ENCODE results near the gene ZFYVE16.
"Not testable (repeated sequence)": the region's sequence is repeated elsewhere in the genome, so short reads cannot be mapped to it uniquely, and the experiment has no call there.

The ZFYVE16 gene

DNA sequence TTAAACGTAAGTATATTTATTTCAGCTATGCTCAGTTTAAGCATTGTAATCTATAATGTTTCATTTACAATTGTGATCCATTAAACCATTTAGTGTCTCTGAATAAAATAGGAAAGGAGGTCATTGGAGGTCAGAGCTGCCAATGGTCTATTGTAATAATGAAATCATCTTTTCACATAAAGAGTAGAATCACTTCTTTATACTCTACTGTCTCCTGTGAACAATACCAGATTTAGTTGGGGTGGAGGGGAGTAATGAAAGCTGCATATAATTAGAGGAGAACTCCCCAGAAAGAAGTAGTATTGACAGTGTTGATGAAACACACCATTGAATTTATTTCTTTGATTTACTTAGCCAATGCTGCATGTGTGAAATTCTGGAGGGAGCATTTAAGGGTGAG, 35.1 kb upstream of the ZFYVE16 start:
- no peak overlapping the region for H3K4me3 ChIP-seq (ENCODE audit: low read length)
- TF ChIP-seq, protein P1, sequence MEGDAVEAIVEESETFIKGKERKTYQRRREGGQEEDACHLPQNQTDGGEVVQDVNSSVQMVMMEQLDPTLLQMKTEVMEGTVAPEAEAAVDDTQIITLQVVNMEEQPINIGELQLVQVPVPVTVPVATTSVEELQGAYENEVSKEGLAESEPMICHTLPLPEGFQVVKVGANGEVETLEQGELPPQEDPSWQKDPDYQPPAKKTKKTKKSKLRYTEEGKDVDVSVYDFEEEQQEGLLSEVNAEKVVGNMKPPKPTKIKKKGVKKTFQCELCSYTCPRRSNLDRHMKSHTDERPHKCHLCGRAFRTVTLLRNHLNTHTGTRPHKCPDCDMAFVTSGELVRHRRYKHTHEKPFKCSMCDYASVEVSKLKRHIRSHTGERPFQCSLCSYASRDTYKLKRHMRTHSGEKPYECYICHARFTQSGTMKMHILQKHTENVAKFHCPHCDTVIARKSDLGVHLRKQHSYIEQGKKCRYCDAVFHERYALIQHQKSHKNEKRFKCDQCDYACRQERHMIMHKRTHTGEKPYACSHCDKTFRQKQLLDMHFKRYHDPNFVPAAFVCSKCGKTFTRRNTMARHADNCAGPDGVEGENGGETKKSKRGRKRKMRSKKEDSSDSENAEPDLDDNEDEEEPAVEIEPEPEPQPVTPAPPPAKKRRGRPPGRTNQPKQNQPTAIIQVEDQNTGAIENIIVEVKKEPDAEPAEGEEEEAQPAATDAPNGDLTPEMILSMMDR (conservative IDR thresholded peaks at IDR 0.05; ENCODE audit: low read depth, low read length), result no peak
- no peak for DNase-seq (ENCODE audit: low read depth)

DNA sequence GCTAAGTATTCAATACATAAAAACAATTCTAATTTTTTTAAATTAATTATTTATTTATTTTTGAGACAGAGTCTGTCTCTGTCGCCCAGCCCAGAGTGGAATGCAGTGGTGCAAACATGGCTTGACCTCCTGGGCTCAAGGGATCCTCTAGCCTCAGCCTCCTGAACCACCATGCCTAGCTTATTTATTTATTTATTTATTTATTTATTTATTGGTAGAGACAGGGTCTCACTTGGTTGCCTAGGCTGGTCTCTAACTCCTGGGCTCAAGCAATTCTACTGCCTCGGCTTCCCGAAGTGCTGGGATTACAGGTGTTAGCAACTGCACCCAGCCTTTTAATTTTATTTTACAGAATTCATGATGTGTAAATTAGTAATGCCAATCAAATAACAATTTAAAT, 33.7 kb upstream of the ZFYVE16 start:
- TF ChIP-seq, protein P1 (conservative IDR thresholded peaks at IDR 0.05; ENCODE audit: low read depth, low read length), result no peak
- no peak for DNase-seq (ENCODE audit: low read depth)
- H3K4me3 ChIP-seq (ENCODE audit: low read length), result no peak overlapping the region

- no peak overlapping the region for H3K4me3 ChIP-seq (ENCODE audit: low read length)
- TF ChIP-seq, protein P1 (conservative IDR thresholded peaks at IDR 0.05; ENCODE audit: low read depth, low read length), result no peak
- no peak for DNase-seq (ENCODE audit: low read depth)
Measured at GRCh38 chr5:80376557-80376956, 31.3 kb upstream of the ZFYVE16 start.

DNA sequence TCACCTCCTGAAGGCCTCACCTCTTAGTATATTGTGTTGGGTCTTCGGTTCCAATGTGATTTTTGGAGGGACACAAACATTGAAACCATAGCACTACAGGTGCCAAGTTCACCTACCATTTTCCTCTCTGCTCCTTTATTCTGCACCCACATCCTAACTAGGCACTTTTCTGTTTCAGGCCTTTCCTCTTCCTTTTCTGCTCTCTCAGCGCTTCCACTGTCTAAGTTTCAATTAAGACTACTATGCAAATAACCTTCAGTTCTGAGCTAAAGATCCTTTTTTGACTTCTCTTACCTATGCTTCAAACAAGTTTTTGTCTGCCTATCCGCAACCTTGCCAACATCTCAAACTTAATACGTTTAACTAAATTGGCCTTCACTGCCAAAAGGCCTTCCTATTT, 25.4 kb upstream of the ZFYVE16 start:
- H3K4me3 ChIP-seq (ENCODE audit: low read length), result no peak overlapping the region
- TF ChIP-seq, protein P1 (conservative IDR thresholded peaks at IDR 0.05; ENCODE audit: low read depth, low read length), result no peak
- no peak for DNase-seq (ENCODE audit: low read depth)

DNA sequence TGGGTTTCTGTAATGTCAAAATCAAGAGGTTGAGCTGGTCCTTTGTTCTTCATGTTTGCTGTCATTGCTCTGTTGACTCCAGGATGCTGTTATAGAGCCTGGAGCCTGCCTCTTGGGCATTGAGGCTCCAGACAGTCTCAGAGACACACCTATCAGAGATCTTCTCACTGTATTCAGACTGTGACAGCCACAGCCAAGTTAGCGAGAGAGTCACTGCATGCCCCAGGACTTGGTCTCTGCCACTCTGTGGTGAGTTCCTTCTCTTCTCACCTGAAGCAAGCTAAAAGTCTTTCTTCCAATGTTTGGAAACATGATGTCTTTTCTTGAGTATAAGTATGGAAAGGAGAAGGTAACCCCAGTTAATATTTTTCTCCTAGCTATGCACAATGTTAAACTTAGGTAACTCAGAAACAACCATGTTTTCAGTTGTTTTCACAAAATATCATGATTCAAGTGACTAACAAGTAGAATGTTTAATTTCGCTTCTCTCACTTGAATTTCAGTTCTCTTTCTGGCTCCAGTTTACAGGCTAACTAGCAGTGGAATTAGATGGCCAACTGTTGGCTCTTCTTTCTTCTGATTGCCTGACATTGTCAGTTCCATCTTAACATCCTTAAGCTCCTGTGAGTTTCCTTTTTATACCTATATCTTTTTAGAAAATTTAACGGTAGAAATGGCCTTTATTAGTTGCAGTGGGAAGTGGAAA, 20.6 kb upstream of the ZFYVE16 start:
- DNase-seq (ENCODE audit: low read depth), result no peak
- TF ChIP-seq, protein P1 (conservative IDR thresholded peaks at IDR 0.05; ENCODE audit: low read depth, low read length), result no peak
- H3K4me3 ChIP-seq (ENCODE audit: low read length), result no peak overlapping the region

DNA sequence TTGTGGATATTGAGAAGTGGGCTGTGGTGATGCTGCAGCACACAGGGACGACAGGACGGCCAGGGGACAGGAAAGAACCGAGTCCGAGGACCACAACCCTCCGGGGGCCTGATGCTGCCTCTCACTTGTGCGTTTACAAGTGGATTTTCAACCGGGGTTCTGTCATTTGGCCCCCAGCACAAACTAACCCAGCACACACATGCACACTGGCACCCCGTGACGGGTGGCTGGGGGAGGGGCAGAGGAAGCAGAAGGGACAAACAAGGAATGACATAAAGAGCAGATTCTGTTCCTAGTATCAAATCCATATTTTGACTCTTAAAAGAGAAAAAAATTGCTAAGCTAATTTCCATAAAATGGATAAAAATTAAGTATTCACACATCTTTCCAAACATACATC, 18.3 kb upstream of the ZFYVE16 start:
- TF ChIP-seq, protein P1 (conservative IDR thresholded peaks at IDR 0.05; ENCODE audit: low read depth, low read length), result no peak
- no peak for DNase-seq (ENCODE audit: low read depth)
- H3K4me3 ChIP-seq (ENCODE audit: low read length), result no peak overlapping the region

- not testable (repeated sequence) for DNase-seq (ENCODE audit: low read depth); H3K4me3 ChIP-seq (ENCODE audit: low read length)
Measured at GRCh38 chr5:80390413-80390812, 17.5 kb upstream of the ZFYVE16 start.

- DNase-seq (ENCODE audit: low read depth); H3K4me3 ChIP-seq (ENCODE audit: low read length): not testable (repeated sequence)
Measured at GRCh38 chr5:80391267-80391666, 16.6 kb upstream of the ZFYVE16 start.

All from retinal pigment epithelial cell (primary cell).